K562 (cell line): Measurements from ENCODE around the gene BMP2K. TPM values are rescaled to one million over a fixed set of nuclear protein-coding genes. Genes with fewer than 3 reads are reported as not detected.

Experiments used
- ATAC-seq: fragments of 200-7000 bp; cut with Tn5 transposase; 3 replicates; pipeline ENCODE4 v1.9.1; 2020; ENCODE audit warnings: moderate library complexity
- BruUV-seq: library from RNA; stranded (reverse); fragments of 400-500 nt; replicated peaks from 2 replicates; lab custom pipeline; 2021; lab: Mats Ljungman, UMichigan
- CTCF ChIA-PET: fragments of 300-600 bp; formaldehyde crosslinking; extraction: SDS; loops from one replicate; lab custom pipeline; 2021; ENCODE audit warnings: low intra/inter-chr PET ratio; lab: Yijun Ruan, JAX
- POLR2A ChIA-PET: fragments of 300-600, 350-650 bp; sonication (Branson Sonifier 250); formaldehyde crosslinking; extraction: SDS; loops from one replicate; lab custom pipeline; 2021; ENCODE audit warnings: antibody characterized with exemption, inconsistent platforms; lab: Yijun Ruan, JAX
- DNase-seq, 4 experiments: peaks; one replicate each; pipeline versions ENCODE4 v3.0.0 to v3.0.0-alpha.2; 2011 to 2018; ENCODE audit warnings: low spot score in 3 of 4, mixed read lengths in 3 of 4; ENCODE audit errors: extremely low read depth in 1 of 4
- FAIRE-seq: peaks from 2 replicates; lab custom pipeline; 2011; peaks lifted over from hg19 to GRCh38; lab: Jason Lieb, UNC
- H2AFZ ChIP-seq: 2 replicates; pipeline ENCODE4 v1.6.0; 2011; ENCODE audit warnings: low read depth, low read length, control low read depth, inconsistent platforms
- H3K27ac ChIP-seq: fragments of 200-600 bp; 3 replicates; pipeline ENCODE4 v1.8.0; 2011; ENCODE audit warnings: low read depth, mild to moderate bottlenecking, control low read depth, inconsistent platforms, low read length, moderate library complexity, mixed read lengths; ENCODE audit errors: extremely low read depth
- H3K27me3 ChIP-seq, 2 experiments: fragments of 300-600 bp in 1 of 2; 2 replicates in 1 of 2; 3 replicates in 1 of 2; pipeline versions ENCODE4 v1.6.0 to v1.8.0; 2011; ENCODE audit warnings: inconsistent platforms in 2 of 2, low read length in 2 of 2, mild to moderate bottlenecking in 1 of 2, mixed read lengths in 1 of 2, moderate library complexity in 1 of 2; ENCODE audit not compliant: control insufficient read depth in 2 of 2, insufficient read depth in 2 of 2
- H3K36me3 ChIP-seq: fragments of 300-600 bp; 3 replicates; pipeline ENCODE4 v1.8.0; 2011; ENCODE audit warnings: mild to moderate bottlenecking, low read length, inconsistent platforms; ENCODE audit not compliant: control insufficient read depth, insufficient read depth
- H3K4me1 ChIP-seq, 2 experiments: fragments of 200-600 bp in 1 of 2; replicated peaks in 1 of 2; 2 replicates in 1 of 2; 3 replicates in 1 of 2; pipeline versions ENCODE4 v1.5.1 to v1.8.0; 2011; ENCODE audit warnings: inconsistent platforms in 2 of 2, low read length in 2 of 2, mild to moderate bottlenecking in 1 of 2, mixed read lengths in 1 of 2, moderate library complexity in 1 of 2; ENCODE audit not compliant: control insufficient read depth in 2 of 2, insufficient read depth in 2 of 2
- H3K4me2 ChIP-seq: 2 replicates; pipeline ENCODE4 v1.6.1; 2011; ENCODE audit warnings: low read length, control low read depth, inconsistent platforms, mixed read lengths; ENCODE audit not compliant: insufficient read depth
- H3K4me3 ChIP-seq: fragments of 200-600 bp; sonication (generic), shearing (Covaris generic); 2 replicates; pipeline ENCODE4 v1.5.1; 2016; ENCODE audit warnings: control low read depth, inconsistent platforms
- H3K79me2 ChIP-seq: fragments of 200-600 bp; 3 replicates; pipeline ENCODE4 v1.8.0; 2011; ENCODE audit warnings: low read length, inconsistent platforms; ENCODE audit not compliant: control insufficient read depth, insufficient read depth
- H3K9ac ChIP-seq, 2 experiments: 2 replicates each; pipeline versions ENCODE4 v1.6.0 to v1.6.1; 2011; ENCODE audit warnings: low read depth in 2 of 2, low read length in 2 of 2, control low read depth in 1 of 2, inconsistent platforms in 1 of 2, mild to moderate bottlenecking in 1 of 2, mixed read lengths in 1 of 2; ENCODE audit not compliant: insufficient read depth in 1 of 2
- H3K9me1 ChIP-seq: one replicate; pipeline ENCODE4 v1.6.0; 2011; ENCODE audit warnings: inconsistent platforms, mild to moderate bottlenecking, low read length, moderate library complexity; ENCODE audit not compliant: control insufficient read depth, insufficient read depth
- H3K9me3 ChIP-seq: replicated peaks from 2 replicates; pipeline ENCODE4 v1.5.1; 2011; ENCODE audit warnings: low read depth, low read length, inconsistent platforms; ENCODE audit not compliant: control insufficient read depth, insufficient read depth
- H4K20me1 ChIP-seq: replicated peaks from 2 replicates; pipeline ENCODE4 v1.6.1; 2011; ENCODE audit warnings: low read length, inconsistent platforms, mixed read lengths; ENCODE audit not compliant: control insufficient read depth, insufficient read depth
- CBFA2T3 ChIP-seq: fragments of 450-650 bp; IDR thresholded peaks from 2 replicates; pipeline ENCODE4 v1.6.1; 2017
- ESRRA ChIP-seq: fragments of 450-650 bp; IDR thresholded peaks from 2 replicates; pipeline ENCODE4 v1.6.1; 2014; ENCODE audit warnings: low read depth, mild to moderate bottlenecking, moderate library complexity, borderline replicate concordance
- JUNB ChIP-seq: fragments of 450-650 bp; formaldehyde crosslinking; conservative IDR thresholded peaks from 2 replicates; pipeline ENCODE4 v1.4.0; 2020; ENCODE audit warnings: mild to moderate bottlenecking
- MCM3 ChIP-seq: fragments of 450-650 bp; IDR thresholded peaks from 2 replicates; pipeline ENCODE4 v1.6.1; 2016
- MYC ChIP-seq, 2 experiments: fragments of 250-450 bp in 1 of 2; sonication (Bioruptor Pico) in 1 of 2; IDR thresholded peaks; 2 replicates each; pipeline versions ENCODE4 v1.5.1 to v1.6.1; 2012 to 2021; ENCODE audit warnings: low read depth in 2 of 2, borderline replicate concordance in 1 of 2, improper control_type of control experiment in 1 of 2, low read length in 1 of 2, mild to moderate bottlenecking in 1 of 2, moderate library complexity in 1 of 2
- NFYB ChIP-seq: IDR thresholded peaks from 2 replicates; pipeline ENCODE4 v1.6.1; 2011; ENCODE audit warnings: mild to moderate bottlenecking, moderate library complexity; ENCODE audit not compliant: insufficient read length; ENCODE audit errors: extremely low read depth
- PML ChIP-seq: IDR thresholded peaks from 2 replicates; pipeline ENCODE4 v1.6.1; 2012; ENCODE audit warnings: low read length, inconsistent platforms
- PRDM10 ChIP-seq: fragments of 450-650 bp; IDR thresholded peaks from 2 replicates; pipeline ENCODE4 v1.6.1; 2018; ENCODE audit not compliant: partially characterized antibody
- RREB1 ChIP-seq: fragments of 250-450 bp; sonication (Bioruptor Pico); IDR thresholded peaks from 2 replicates; pipeline ENCODE4 v1.4.0; 2020
- TAL1 ChIP-seq: fragments of 450-650 bp; IDR thresholded peaks from 2 replicates; pipeline ENCODE4 v1.6.1; 2016; ENCODE audit warnings: mild to moderate bottlenecking
- ZBTB7A ChIP-seq: IDR thresholded peaks from 2 replicates; pipeline ENCODE4 v1.6.1; 2011; ENCODE audit warnings: low read depth, mild to moderate bottlenecking, low read length, moderate library complexity, borderline replicate concordance; ENCODE audit not compliant: control insufficient read depth
- ZFP30 ChIP-seq: fragments of 250-450 bp; sonication (Bioruptor Pico); IDR thresholded peaks from 2 replicates; pipeline ENCODE4 v1.8.0; 2022; ENCODE audit warnings: moderate library complexity, mild to moderate bottlenecking, inconsistent platforms, borderline replicate concordance
- ZKSCAN3 ChIP-seq: fragments of 250-450 bp; sonication (Bioruptor Pico); IDR thresholded peaks from 2 replicates; pipeline ENCODE4 v1.4.0; 2020
- ZNF23 ChIP-seq: fragments of 250-450 bp; sonication (Bioruptor Pico); IDR thresholded peaks from 2 replicates; pipeline ENCODE4 v1.4.0; 2020; ENCODE audit warnings: mild to moderate bottlenecking
- WGBS: fragments of 100-300 bp; shearing (Covaris generic); methylation state at CpG from one replicate; pipeline ENCODE4 v1.1.6; 2016; ENCODE audit warnings: low coverage, mixed read lengths; ENCODE audit not compliant: insufficient coverage; ENCODE audit errors: missing lambda C conversion rate; 5-methylcytosine and 5-hydroxymethylcytosine counted together
- in situ Hi-C: fragments of 300-500 bp; cut with MboI; formaldehyde crosslinking; loops from 4 replicates; pipeline ENCODE4 v1.15.0; 2018; ENCODE audit warnings: inconsistent platforms, mixed read lengths
- intact Hi-C: fragments of 100-400 bp; cut with micrococcal nuclease; formaldehyde crosslinking; loops from 2 replicates; pipeline ENCODE4 v1.14.2; 2022
- polyA plus RNA-seq, 8 experiments: library from polyadenylated mRNA; depleted of rRNA in 4 of 8; stranded (reverse) in 5 of 8; unstranded in 3 of 8; fragments of >200 nt; fragmentation: Nextera tagmentation in 2 of 8; fragmentation: Illumina TruSeq in 1 of 8; extraction: Ambion mirVana in 2 of 8; extraction: Trizol in 1 of 8; gene quantifications; 2 replicates each; pipeline versions ENCODE4 v1.2.1 to v1.2.3, GENCODE V29; 2011 to 2014; ENCODE audit warnings: inconsistent platforms in 1 of 8, missing spikeins in 1 of 8
- total RNA-seq, 7 experiments: library from RNA; depleted of rRNA in 6 of 7; stranded (reverse); fragments of >200 nt in 6 of 7; fragmentation: Illumina TruSeq in 2 of 7; extraction: Trizol in 2 of 7; gene quantifications; 2 replicates each; pipeline versions ENCODE4 v1.2.1 to v1.2.3, GENCODE V29; 2011 to 2021; ENCODE audit warnings: low replicate concordance in 1 of 7

Gene BMP2K
- total and polyA plus RNA-seq, 9 of the 15 experiments (the other 6 are each of a cell fraction or from before 2014, with no cell fraction given): 17.0 to 217 (median 104) TPM

GRCh38 chr4:78809295-78809694 is 33.1 kb downstream of the BMP2K start:
- ChIA-PET POLR2A (interaction anchor here (1.4 to 2.9 kb wide), 2 partner anchors 12 to 41 kb away, joined by 3 to 11 read pairs; no protein-coding TSS in a partner anchor), CTCF (no interaction called here)
- no peak overlapping the region for H2AFZ ChIP-seq
- 5% methylated on average over 2 of the region's 2 CpGs for WGBS
- peaks cover 54% of the 10 kb centered on the region for H3K36me3 ChIP-seq
- peaks cover 3% of the 10 kb centered on the region for H3K9me1 ChIP-seq
- peaks cover 4% of the 10 kb centered on the region; the same call in 1 of the 2 replicates for H3K9me3 ChIP-seq
- H3K27ac ChIP-seq: peak overlapping the region; percentile 63; the same call in 1 of the 3 replicates
- no peaks in the 10 kb centered on the region for H3K27me3 ChIP-seq
- H3K4me3 ChIP-seq: no peak overlapping the region
- in situ Hi-C loops: no loop called here
- H3K79me2 ChIP-seq: peaks cover 100% of the 10 kb centered on the region
- intact Hi-C loops: no loop called here
- peaks cover 8% of the 10 kb centered on the region; the same call in 1 of the 2 replicates for H4K20me1 ChIP-seq
- peak; percentile 72 for FAIRE-seq
- no TSS peak for BruUV-seq
- ATAC-seq: peak; percentile 40
- H3K9ac ChIP-seq: no peak overlapping the region
- peaks cover 3 to 32% of the 10 kb centered on the region in 2 experiments; a peak in 4 of 5 replicates for H3K4me1 ChIP-seq
- no peak overlapping the region for H3K4me2 ChIP-seq
- peak in 1 of 4 experiments; percentile 27 for DNase-seq
- peak; percentile 83 for TF ChIP-seq ESRRA
- TF ChIP-seq PRDM10: no peak
- no peak for TF ChIP-seq RREB1 (CRISPR knock-in tag)
- TF ChIP-seq MYC (IDR thresholded peaks at IDR 0.05; ENCODE audit: low read depth, low read length): no peak
- no peak for TF ChIP-seq MYC (CRISPR knock-in tag; IDR thresholded peaks at IDR 0.05; ENCODE audit: borderline replicate concordance, low read depth)
- no peak for TF ChIP-seq MCM3
- no peak for TF ChIP-seq JUNB (CRISPR knock-in tag)
- TF ChIP-seq ZBTB7A: no peak
- no peak for TF ChIP-seq ZFP30 (CRISPR knock-in tag)
- TF ChIP-seq PML: no peak
- TF ChIP-seq ZKSCAN3 (CRISPR knock-in tag): no peak
- TF ChIP-seq TAL1: peak; percentile 14; the same call in 1 of the 2 replicates
- peak; percentile 37; the same call in 1 of the 2 replicates for TF ChIP-seq CBFA2T3
- TF ChIP-seq NFYB: no peak
- no peak for TF ChIP-seq ZNF23 (CRISPR knock-in tag)
